ENCODE results near the gene ZFYVE21. TPM values are rescaled to one million over a fixed set of nuclear protein-coding genes. Genes with fewer than 3 reads are reported as not detected.

Gene ZFYVE21
- total and polyA plus RNA-seq, 2 donors (not counting 1 experiment from before 2014, with no cell fraction given) = 84.9 to 94.5 TPM

DNA sequence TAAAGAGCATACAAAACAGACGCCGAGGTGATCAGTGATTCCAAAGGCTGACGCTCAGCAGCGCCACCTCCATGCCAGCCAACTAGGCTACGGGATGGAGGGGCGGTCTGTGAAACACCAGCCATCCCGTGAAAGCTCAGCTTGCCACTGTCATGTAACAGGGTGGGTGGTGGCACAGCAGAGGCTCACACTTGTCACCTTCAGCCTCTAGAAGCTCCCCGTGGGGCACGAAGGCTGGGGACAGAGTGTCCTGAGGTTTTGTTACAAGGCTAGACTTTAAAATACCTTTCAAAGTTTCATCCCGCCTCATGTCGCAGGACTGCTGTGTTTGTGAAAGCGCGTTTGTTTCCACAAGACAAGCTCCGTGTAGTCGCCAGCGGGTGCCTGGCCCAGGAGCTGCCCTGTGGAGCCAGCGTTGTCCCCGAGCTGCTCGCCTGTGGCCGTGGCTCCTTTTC lies 21.0 kb upstream of the ZFYVE21 start:
- Histone ChIP-seq H3K9me3 (ENCODE audit: control insufficient read depth, insufficient read depth, low read depth, low read length) (no peaks in the 10 kb centered on the region), H3K4me1 (ENCODE audit: control insufficient read depth, extremely low read depth, insufficient read depth, low read length) (peaks cover 19% of the 10 kb centered on the region), H3K27ac (ENCODE audit: insufficient read depth, low read length) (no peak overlapping the region), H3K36me3 (ENCODE audit: control insufficient read depth, insufficient read depth, low read length) (peaks cover 40% of the 10 kb centered on the region), H3K4me3 (replicated peaks in 1 of 4; ENCODE audit: control extremely low read depth in 1 of 4, insufficient read depth in 1 of 4, low read depth in 3 of 4, low read length in 4 of 4) (no peak overlapping the region), H2AFZ (ENCODE audit: low read length) (no peak overlapping the region), H3K4me2 (ENCODE audit: extremely low read depth, insufficient read depth, low read length) (no peak overlapping the region), H3K9ac (ENCODE audit: insufficient read depth, low read length) (no peak overlapping the region), H3K79me2 (ENCODE audit: control insufficient read depth, insufficient read depth, low read length) (peaks cover 44% of the 10 kb centered on the region), H4K20me1 (ENCODE audit: control insufficient read depth, extremely low read depth, insufficient read depth, low read length) (no peaks in the 10 kb centered on the region), H3K27me3 (ENCODE audit: control insufficient read depth, insufficient read depth, low read length) (no peaks in the 10 kb centered on the region)
- DNase-seq (ENCODE audit: low read depth in 2 of 2) = no peak
- TF ChIP-seq EZH2 (IDR thresholded peaks at IDR 0.05; ENCODE audit: low read length, missing control alignments) = no peak
- TF ChIP-seq, protein P1, sequence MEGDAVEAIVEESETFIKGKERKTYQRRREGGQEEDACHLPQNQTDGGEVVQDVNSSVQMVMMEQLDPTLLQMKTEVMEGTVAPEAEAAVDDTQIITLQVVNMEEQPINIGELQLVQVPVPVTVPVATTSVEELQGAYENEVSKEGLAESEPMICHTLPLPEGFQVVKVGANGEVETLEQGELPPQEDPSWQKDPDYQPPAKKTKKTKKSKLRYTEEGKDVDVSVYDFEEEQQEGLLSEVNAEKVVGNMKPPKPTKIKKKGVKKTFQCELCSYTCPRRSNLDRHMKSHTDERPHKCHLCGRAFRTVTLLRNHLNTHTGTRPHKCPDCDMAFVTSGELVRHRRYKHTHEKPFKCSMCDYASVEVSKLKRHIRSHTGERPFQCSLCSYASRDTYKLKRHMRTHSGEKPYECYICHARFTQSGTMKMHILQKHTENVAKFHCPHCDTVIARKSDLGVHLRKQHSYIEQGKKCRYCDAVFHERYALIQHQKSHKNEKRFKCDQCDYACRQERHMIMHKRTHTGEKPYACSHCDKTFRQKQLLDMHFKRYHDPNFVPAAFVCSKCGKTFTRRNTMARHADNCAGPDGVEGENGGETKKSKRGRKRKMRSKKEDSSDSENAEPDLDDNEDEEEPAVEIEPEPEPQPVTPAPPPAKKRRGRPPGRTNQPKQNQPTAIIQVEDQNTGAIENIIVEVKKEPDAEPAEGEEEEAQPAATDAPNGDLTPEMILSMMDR (conservative IDR thresholded peaks at IDR 0.05 in 1 of 2, IDR thresholded peaks at IDR 0.05 in 1 of 2; ENCODE audit: low read depth in 1 of 2, low read length in 2 of 2) = no peak

DNA sequence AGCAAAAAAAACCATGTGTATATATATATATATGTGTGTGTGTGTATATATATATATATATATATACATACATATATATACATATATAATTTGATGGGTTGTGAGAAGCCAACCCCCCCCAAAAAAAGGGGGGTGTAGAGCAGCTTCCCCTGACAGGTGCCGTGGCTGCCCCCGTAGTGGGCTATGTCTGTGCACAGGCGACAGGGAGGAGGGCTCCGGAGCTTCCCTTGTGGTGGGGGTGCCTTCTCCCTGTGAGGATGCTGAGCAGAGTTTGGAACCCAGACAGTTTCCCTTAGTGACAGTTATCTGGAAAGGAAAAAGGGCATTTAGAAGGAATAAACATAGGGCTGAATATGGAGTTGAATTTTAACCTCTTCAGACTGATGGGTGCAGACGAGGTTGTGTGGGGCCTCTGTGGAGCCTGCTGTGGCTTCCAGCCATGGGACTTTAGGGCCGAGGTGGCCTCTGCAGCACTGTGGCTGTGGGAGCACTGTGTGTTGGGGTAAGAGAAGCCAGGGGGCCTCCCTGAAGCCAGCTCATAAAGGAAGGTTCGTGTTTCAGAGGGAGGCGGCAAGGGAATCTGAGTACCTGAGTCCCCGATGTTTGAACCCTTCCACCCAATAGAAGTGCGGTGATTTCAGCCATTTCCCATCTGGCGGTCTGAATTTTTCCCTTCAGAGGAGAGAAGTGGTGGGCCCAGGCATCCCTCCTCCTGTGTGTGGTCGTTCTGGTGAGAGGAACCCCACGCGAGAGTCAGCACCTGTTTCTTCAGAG lies 20.1 kb upstream of the ZFYVE21 start:
- DNase-seq (ENCODE audit: low read depth in 2 of 2) = no peak
- Histone ChIP-seq H3K27me3 (ENCODE audit: control insufficient read depth, insufficient read depth, low read length) (no peaks in the 10 kb centered on the region), H3K9ac (ENCODE audit: insufficient read depth, low read length) (no peak overlapping the region), H3K36me3 (ENCODE audit: control insufficient read depth, insufficient read depth, low read length) (peaks cover 46% of the 10 kb centered on the region), H3K4me2 (ENCODE audit: extremely low read depth, insufficient read depth, low read length) (no peak overlapping the region), H3K4me3 (replicated peaks in 1 of 4; ENCODE audit: control extremely low read depth in 1 of 4, insufficient read depth in 1 of 4, low read depth in 3 of 4, low read length in 4 of 4) (no peak overlapping the region), H3K9me3 (ENCODE audit: control insufficient read depth, insufficient read depth, low read depth, low read length) (no peaks in the 10 kb centered on the region), H3K27ac (ENCODE audit: insufficient read depth, low read length) (no peak overlapping the region), H2AFZ (ENCODE audit: low read length) (no peak overlapping the region), H4K20me1 (ENCODE audit: control insufficient read depth, extremely low read depth, insufficient read depth, low read length) (no peaks in the 10 kb centered on the region), H3K4me1 (ENCODE audit: control insufficient read depth, extremely low read depth, insufficient read depth, low read length) (peaks cover 19% of the 10 kb centered on the region), H3K79me2 (ENCODE audit: control insufficient read depth, insufficient read depth, low read length) (peaks cover 43% of the 10 kb centered on the region)
- TF ChIP-seq EZH2 (IDR thresholded peaks at IDR 0.05; ENCODE audit: low read length, missing control alignments) = no peak
- TF ChIP-seq, protein P1 (conservative IDR thresholded peaks at IDR 0.05 in 1 of 2, IDR thresholded peaks at IDR 0.05 in 1 of 2; ENCODE audit: low read depth in 1 of 2, low read length in 2 of 2) = no peak

DNA sequence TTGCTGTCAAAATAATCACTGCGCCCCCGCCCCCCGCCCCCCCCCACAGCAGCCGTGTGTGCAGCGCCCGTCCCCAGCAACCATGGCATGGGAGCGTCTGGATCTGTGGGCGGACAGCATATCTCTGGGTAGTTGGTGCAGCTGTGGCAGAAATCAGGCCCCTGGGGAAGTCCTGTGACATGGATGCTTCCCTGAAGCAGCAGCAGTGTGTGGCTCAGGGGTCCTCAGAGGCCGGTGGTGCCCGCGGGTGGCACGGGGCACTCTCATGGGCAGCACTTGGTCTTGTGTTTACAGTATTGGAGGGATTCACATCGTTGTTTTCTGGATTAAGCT lies 19.6 kb upstream of the ZFYVE21 start:
- H3K27me3 ChIP-seq (ENCODE audit: control insufficient read depth, insufficient read depth, low read length) = no peaks in the 10 kb centered on the region
- peaks cover 50% of the 10 kb centered on the region for H3K36me3 ChIP-seq (ENCODE audit: control insufficient read depth, insufficient read depth, low read length)
- no peak overlapping the region for H3K9ac ChIP-seq (ENCODE audit: insufficient read depth, low read length)
- no peaks in the 10 kb centered on the region for H3K9me3 ChIP-seq (ENCODE audit: control insufficient read depth, insufficient read depth, low read depth, low read length)
- peak overlapping the region; percentile 33 for H3K4me2 ChIP-seq (ENCODE audit: extremely low read depth, insufficient read depth, low read length)
- no peak overlapping the region for H2AFZ ChIP-seq (ENCODE audit: low read length)
- peaks cover 19% of the 10 kb centered on the region for H3K4me1 ChIP-seq (ENCODE audit: control insufficient read depth, extremely low read depth, insufficient read depth, low read length)
- H3K4me3 ChIP-seq (replicated peaks in 1 of 4; ENCODE audit: control extremely low read depth in 1 of 4, insufficient read depth in 1 of 4, low read depth in 3 of 4, low read length in 4 of 4) = no peak overlapping the region
- peak overlapping the region; percentile 81 for H3K27ac ChIP-seq (ENCODE audit: insufficient read depth, low read length)
- TF ChIP-seq, protein P1 (conservative IDR thresholded peaks at IDR 0.05 in 1 of 2, IDR thresholded peaks at IDR 0.05 in 1 of 2; ENCODE audit: low read depth in 1 of 2, low read length in 2 of 2) = no peak
- no peak for TF ChIP-seq EZH2 (IDR thresholded peaks at IDR 0.05; ENCODE audit: low read length, missing control alignments)
- no peak for DNase-seq (ENCODE audit: low read depth in 2 of 2)
- H4K20me1 ChIP-seq (ENCODE audit: control insufficient read depth, extremely low read depth, insufficient read depth, low read length) = no peaks in the 10 kb centered on the region
- peaks cover 42% of the 10 kb centered on the region for H3K79me2 ChIP-seq (ENCODE audit: control insufficient read depth, insufficient read depth, low read length)

Data from fibroblast of lung (primary cell).